K562 (cell line): ENCODE data around the gene ALDOC. TPM values are rescaled to one million over a fixed set of nuclear protein-coding genes. Genes with fewer than 3 reads are reported as not detected.

ENCODE experiments used
- ATAC-seq: fragments of 200-7000 bp; cut with Tn5 transposase; 3 replicates; pipeline ENCODE4 v1.9.1; 2020; ENCODE audit warnings: moderate library complexity
- BruUV-seq: library from RNA; stranded (reverse); fragments of 400-500 nt; replicated peaks from 2 replicates; lab custom pipeline; 2021; lab: Mats Ljungman, UMichigan
- CTCF ChIA-PET: fragments of 300-600 bp; formaldehyde crosslinking; extraction: SDS; loops from one replicate; lab custom pipeline; 2021; ENCODE audit warnings: low intra/inter-chr PET ratio; lab: Yijun Ruan, JAX
- POLR2A ChIA-PET: fragments of 300-600, 350-650 bp; sonication (Branson Sonifier 250); formaldehyde crosslinking; extraction: SDS; loops from one replicate; lab custom pipeline; 2021; ENCODE audit warnings: antibody characterized with exemption, inconsistent platforms; lab: Yijun Ruan, JAX
- DNase-seq, 4 experiments: peaks; one replicate each; pipeline versions ENCODE4 v3.0.0 to v3.0.0-alpha.2; 2011 to 2018; ENCODE audit warnings: low spot score in 3 of 4, mixed read lengths in 3 of 4; ENCODE audit errors: extremely low read depth in 1 of 4
- FAIRE-seq: peaks from 2 replicates; lab custom pipeline; 2011; peaks lifted over from hg19 to GRCh38; lab: Jason Lieb, UNC
- H2AFZ ChIP-seq: 2 replicates; pipeline ENCODE4 v1.6.0; 2011; ENCODE audit warnings: low read depth, low read length, control low read depth, inconsistent platforms
- H3K27ac ChIP-seq: fragments of 200-600 bp; 3 replicates; pipeline ENCODE4 v1.8.0; 2011; ENCODE audit warnings: low read depth, mild to moderate bottlenecking, control low read depth, inconsistent platforms, low read length, moderate library complexity, mixed read lengths; ENCODE audit errors: extremely low read depth
- H3K27me3 ChIP-seq, 2 experiments: fragments of 300-600 bp in 1 of 2; 2 replicates in 1 of 2; 3 replicates in 1 of 2; pipeline versions ENCODE4 v1.6.0 to v1.8.0; 2011; ENCODE audit warnings: inconsistent platforms in 2 of 2, low read length in 2 of 2, mild to moderate bottlenecking in 1 of 2, mixed read lengths in 1 of 2, moderate library complexity in 1 of 2; ENCODE audit not compliant: control insufficient read depth in 2 of 2, insufficient read depth in 2 of 2
- H3K36me3 ChIP-seq: fragments of 300-600 bp; 3 replicates; pipeline ENCODE4 v1.8.0; 2011; ENCODE audit warnings: mild to moderate bottlenecking, low read length, inconsistent platforms; ENCODE audit not compliant: control insufficient read depth, insufficient read depth
- H3K4me1 ChIP-seq, 2 experiments: fragments of 200-600 bp in 1 of 2; replicated peaks in 1 of 2; 2 replicates in 1 of 2; 3 replicates in 1 of 2; pipeline versions ENCODE4 v1.5.1 to v1.8.0; 2011; ENCODE audit warnings: inconsistent platforms in 2 of 2, low read length in 2 of 2, mild to moderate bottlenecking in 1 of 2, mixed read lengths in 1 of 2, moderate library complexity in 1 of 2; ENCODE audit not compliant: control insufficient read depth in 2 of 2, insufficient read depth in 2 of 2
- H3K4me2 ChIP-seq: 2 replicates; pipeline ENCODE4 v1.6.1; 2011; ENCODE audit warnings: low read length, control low read depth, inconsistent platforms, mixed read lengths; ENCODE audit not compliant: insufficient read depth
- H3K4me3 ChIP-seq: fragments of 200-600 bp; sonication (generic), shearing (Covaris generic); 2 replicates; pipeline ENCODE4 v1.5.1; 2016; ENCODE audit warnings: control low read depth, inconsistent platforms
- H3K79me2 ChIP-seq: fragments of 200-600 bp; 3 replicates; pipeline ENCODE4 v1.8.0; 2011; ENCODE audit warnings: low read length, inconsistent platforms; ENCODE audit not compliant: control insufficient read depth, insufficient read depth
- H3K9ac ChIP-seq, 2 experiments: 2 replicates each; pipeline versions ENCODE4 v1.6.0 to v1.6.1; 2011; ENCODE audit warnings: low read depth in 2 of 2, low read length in 2 of 2, control low read depth in 1 of 2, inconsistent platforms in 1 of 2, mild to moderate bottlenecking in 1 of 2, mixed read lengths in 1 of 2; ENCODE audit not compliant: insufficient read depth in 1 of 2
- H3K9me1 ChIP-seq: one replicate; pipeline ENCODE4 v1.6.0; 2011; ENCODE audit warnings: inconsistent platforms, mild to moderate bottlenecking, low read length, moderate library complexity; ENCODE audit not compliant: control insufficient read depth, insufficient read depth
- H3K9me3 ChIP-seq: replicated peaks from 2 replicates; pipeline ENCODE4 v1.5.1; 2011; ENCODE audit warnings: low read depth, low read length, inconsistent platforms; ENCODE audit not compliant: control insufficient read depth, insufficient read depth
- H4K20me1 ChIP-seq: replicated peaks from 2 replicates; pipeline ENCODE4 v1.6.1; 2011; ENCODE audit warnings: low read length, inconsistent platforms, mixed read lengths; ENCODE audit not compliant: control insufficient read depth, insufficient read depth
- HNRNPH1 ChIP-seq: fragments of 200-400 bp; formaldehyde crosslinking; optimal IDR thresholded peaks from 2 replicates; pipeline ENCODE3; 2017; ENCODE audit warnings: low read depth, mild to moderate bottlenecking, low read length, moderate library complexity
- MAZ ChIP-seq, 2 experiments: fragments of 450-650 bp in 1 of 2; sonication (generic) in 1 of 2; formaldehyde crosslinking; IDR thresholded peaks in 1 of 2; conservative IDR thresholded peaks in 1 of 2; 2 replicates each; pipeline versions ENCODE4 v1.4.0 to v1.5.0; 2020; ENCODE audit warnings: mild to moderate bottlenecking in 1 of 2, missing genetic modification reagents in 1 of 2
- MIER1 ChIP-seq: fragments of 450-650 bp; IDR thresholded peaks from 2 replicates; pipeline ENCODE4 v1.6.1; 2016; ENCODE audit warnings: antibody characterized with exemption, mild to moderate bottlenecking, low read depth
- RBM14 ChIP-seq: fragments of 200-400 bp; formaldehyde crosslinking; IDR thresholded peaks from 2 replicates; pipeline ENCODE4 v1.6.1; 2018; ENCODE audit warnings: low read depth, mild to moderate bottlenecking, low read length, moderate library complexity, borderline replicate concordance; ENCODE audit not compliant: insufficient read depth
- SIRT6 ChIP-seq: IDR thresholded peaks from one replicate; pipeline ENCODE4 v1.6.1; 2012; ENCODE audit warnings: low read depth, mild to moderate bottlenecking, control low read depth, inconsistent platforms, low read length, moderate library complexity
- SMARCA4 ChIP-seq: fragments of 450-650 bp; IDR thresholded peaks from 2 replicates; pipeline ENCODE4 v1.6.1; 2016
- ZFP30 ChIP-seq: fragments of 250-450 bp; sonication (Bioruptor Pico); IDR thresholded peaks from 2 replicates; pipeline ENCODE4 v1.8.0; 2022; ENCODE audit warnings: moderate library complexity, mild to moderate bottlenecking, inconsistent platforms, borderline replicate concordance
- ZNF639 ChIP-seq, 2 experiments: fragments of 200-800 bp in 1 of 2; sonication (Bioruptor generic) in 1 of 2; sonication (generic) in 1 of 2; formaldehyde crosslinking in 1 of 2; IDR thresholded peaks in 1 of 2; conservative IDR thresholded peaks in 1 of 2; 2 replicates each; pipeline versions ENCODE4 v1.5.0 to v1.6.1; 2016 to 2020; ENCODE audit warnings: missing compliant biosample characterization in 1 of 2, missing genetic modification characterization in 1 of 2, missing genetic modification reagents in 1 of 2
- WGBS: fragments of 100-300 bp; shearing (Covaris generic); methylation state at CpG from one replicate; pipeline ENCODE4 v1.1.6; 2016; ENCODE audit warnings: low coverage, mixed read lengths; ENCODE audit not compliant: insufficient coverage; ENCODE audit errors: missing lambda C conversion rate; 5-methylcytosine and 5-hydroxymethylcytosine counted together
- in situ Hi-C: fragments of 300-500 bp; cut with MboI; formaldehyde crosslinking; loops from 4 replicates; pipeline ENCODE4 v1.15.0; 2018; ENCODE audit warnings: inconsistent platforms, mixed read lengths
- intact Hi-C: fragments of 100-400 bp; cut with micrococcal nuclease; formaldehyde crosslinking; loops from 2 replicates; pipeline ENCODE4 v1.14.2; 2022
- polyA plus RNA-seq, 8 experiments: library from polyadenylated mRNA; depleted of rRNA in 4 of 8; stranded (reverse) in 5 of 8; unstranded in 3 of 8; fragments of >200 nt; fragmentation: Nextera tagmentation in 2 of 8; fragmentation: Illumina TruSeq in 1 of 8; extraction: Ambion mirVana in 2 of 8; extraction: Trizol in 1 of 8; gene quantifications; 2 replicates each; pipeline versions ENCODE4 v1.2.1 to v1.2.3, GENCODE V29; 2011 to 2014; ENCODE audit warnings: inconsistent platforms in 1 of 8, missing spikeins in 1 of 8
- total RNA-seq, 7 experiments: library from RNA; depleted of rRNA in 6 of 7; stranded (reverse); fragments of >200 nt in 6 of 7; fragmentation: Illumina TruSeq in 2 of 7; extraction: Trizol in 2 of 7; gene quantifications; 2 replicates each; pipeline versions ENCODE4 v1.2.1 to v1.2.3, GENCODE V29; 2011 to 2021; ENCODE audit warnings: low replicate concordance in 1 of 7

Gene ALDOC
- total and polyA plus RNA-seq, 9 of the 15 experiments (the other 6 are each of a cell fraction or from before 2014, with no cell fraction given), result 43.2 to 263 (median 99.2) TPM

DNA sequence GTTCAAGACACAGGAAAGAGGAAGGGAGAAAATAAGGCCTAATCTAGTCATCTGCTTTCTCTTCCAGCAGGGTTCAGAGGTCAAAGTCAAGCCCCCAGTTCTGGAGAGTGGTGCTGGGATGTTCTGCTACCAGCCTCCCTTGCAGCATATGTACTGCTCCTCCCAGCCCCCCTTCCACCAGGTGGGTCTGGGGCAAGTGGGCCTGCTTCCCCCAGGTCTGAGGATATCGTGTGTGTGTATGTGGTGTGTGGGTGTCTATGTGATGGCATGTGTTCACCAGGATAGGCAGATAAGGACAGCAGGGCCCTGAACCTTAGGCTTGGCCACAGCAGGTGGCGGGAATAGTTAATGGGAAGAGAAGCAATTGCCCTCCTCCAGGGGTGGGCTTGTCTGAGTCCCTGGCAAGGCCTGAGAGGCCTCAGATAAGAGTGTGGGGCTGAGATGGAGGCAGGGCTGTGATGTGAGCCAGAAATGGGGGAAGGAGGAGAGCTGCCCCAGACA is 49.5 kb downstream of the ALDOC start (continued):
- TF ChIP-seq ZNF639 (CRISPR knock-in tag; conservative IDR thresholded peaks at IDR 0.05 in 1 of 2, IDR thresholded peaks at IDR 0.05 in 1 of 2), result peak in 1 of 2 experiments; percentile 51; a peak in 1 of 4 replicates
- TF ChIP-seq HNRNPH1, result no peak
- peak; percentile 93 for TF ChIP-seq SMARCA4
- TF ChIP-seq MAZ (CRISPR knock-in tag; conservative IDR thresholded peaks at IDR 0.05 in 1 of 2, IDR thresholded peaks at IDR 0.05 in 1 of 2), result peak; percentile 28 to 86; a peak in 3 of 4 replicates
- no peak for TF ChIP-seq RBM14
- TF ChIP-seq SIRT6, result no peak
- TF ChIP-seq MIER1, result no peak

DNA sequence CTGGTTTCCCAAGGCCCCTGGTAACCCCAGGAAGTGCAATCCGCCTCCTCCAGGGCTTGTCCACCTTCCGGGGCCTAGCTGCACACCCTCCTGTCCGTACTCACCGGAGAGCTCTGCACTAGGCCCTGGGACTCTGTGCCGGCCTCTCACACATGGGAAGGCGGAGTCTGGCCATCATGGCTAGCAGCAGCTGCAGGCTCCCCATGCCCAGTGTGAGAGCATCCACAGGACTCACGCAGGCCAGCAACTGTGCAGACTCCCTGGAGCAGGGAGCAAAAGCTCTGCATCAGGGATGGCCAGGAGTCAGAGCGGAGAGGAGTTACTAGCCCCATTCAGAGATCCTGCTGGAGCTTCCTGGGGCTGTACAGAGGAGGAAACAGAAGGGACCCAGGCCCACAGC is 50.3 kb downstream of the ALDOC start:
- Histone ChIP-seq H3K27ac (no peak overlapping the region; the same call in 2 of the 3 replicates), H3K4me1 (peaks cover 29 to 50% of the 10 kb centered on the region in 2 experiments; a peak in 4 of 5 replicates), H3K9me1 (no peaks in the 10 kb centered on the region), H3K9ac (no peak overlapping the region), H3K4me2 (no peak overlapping the region), H3K36me3 (no peaks in the 10 kb centered on the region), H4K20me1 (no peaks in the 10 kb centered on the region), H3K9me3 (peaks cover 8% of the 10 kb centered on the region), H3K4me3 (no peak overlapping the region), H3K79me2 (no peaks in the 10 kb centered on the region), H2AFZ (no peak overlapping the region), H3K27me3 (peaks cover 3 to 12% of the 10 kb centered on the region in 2 experiments; a peak in 3 of 5 replicates)
- BruUV-seq, result no TSS peak
- intact Hi-C loops, result no loop called here
- FAIRE-seq (no peak), ATAC-seq (no peak), DNase-seq (no peak)
- POLR2A ChIA-PET, result interaction anchor here (0.7 to 1.5 kb wide), 3 partner anchors 9 to 44 kb away, joined by 3 to 4 read pairs (median 3); no protein-coding TSS in a partner anchor
- 67% methylated on average over 7 of the region's 8 CpGs for WGBS
- TF ChIP-seq ZFP30, result no peak
- CTCF ChIA-PET, result no interaction called here
- in situ Hi-C loops, result no loop called here
